GM23338 (cell line): ENCODE measurements around the gene SPTBN4. TPM values are rescaled to one million over a fixed set of nuclear protein-coding genes. Genes with fewer than 3 reads are reported as not detected.

Experiments used
- ATAC-seq: fragments of 200-7000 bp; cut with Tn5 transposase; 3 replicates; pipeline ENCODE4 v1.9.1; 2020
- DNase-seq: peaks from one replicate; pipeline ENCODE4 v3.0.0-alpha.2; 2015; ENCODE audit warnings: low spot score
- H2AFZ ChIP-seq: fragments of 200-600 bp; sonication (generic); 2 replicates; pipeline ENCODE4 v1.8.0; 2016; ENCODE audit warnings: antibody characterized with exemption, mild to moderate bottlenecking, moderate library complexity
- H3F3A ChIP-seq: fragments of 200-600 bp; sonication (generic); replicated peaks from 2 replicates; pipeline ENCODE4 v1.8.0; 2017; ENCODE audit warnings: antibody characterized with exemption, mixed run types, low read depth
- H3K27ac ChIP-seq: fragments of 200-600 bp; sonication (generic); 2 replicates; pipeline ENCODE4 v1.6.1; 2016; ENCODE audit warnings: low read depth
- H3K27me3 ChIP-seq: fragments of 200-600 bp; sonication (generic); 2 replicates; pipeline ENCODE4 v1.8.0; 2016; ENCODE audit warnings: mild to moderate bottlenecking, mixed run types, moderate library complexity; ENCODE audit not compliant: insufficient read depth
- H3K36me3 ChIP-seq: fragments of 200-600 bp; sonication (generic); 2 replicates; pipeline ENCODE4 v1.8.0; 2016; ENCODE audit warnings: mild to moderate bottlenecking; ENCODE audit not compliant: insufficient read depth
- H3K4me1 ChIP-seq: fragments of 200-600 bp; sonication (generic); 2 replicates; pipeline ENCODE4 v1.8.0; 2016; ENCODE audit warnings: mild to moderate bottlenecking, moderate library complexity; ENCODE audit not compliant: insufficient read depth
- H3K4me2 ChIP-seq: fragments of 200-600 bp; sonication (generic); 2 replicates; pipeline ENCODE4 v1.7.1; 2017; ENCODE audit warnings: mixed run types
- H3K4me3 ChIP-seq: fragments of 200-600 bp; sonication (generic); 2 replicates; pipeline ENCODE4 v1.6.1; 2016; ENCODE audit warnings: mixed run types
- H3K79me2 ChIP-seq: fragments of 200-600 bp; sonication (generic); replicated peaks from 2 replicates; pipeline ENCODE4 v1.8.0; 2017; ENCODE audit warnings: mild to moderate bottlenecking; ENCODE audit not compliant: insufficient read depth
- H3K9me2 ChIP-seq: fragments of 200-600 bp; sonication (generic); 2 replicates; pipeline ENCODE4 v1.8.0; 2017; ENCODE audit not compliant: insufficient read depth
- H4K20me1 ChIP-seq: fragments of 200-600 bp; sonication (generic); replicated peaks from 2 replicates; pipeline ENCODE4 v1.8.0; 2017; ENCODE audit warnings: mild to moderate bottlenecking; ENCODE audit not compliant: insufficient read depth
- H3K27ac Mint-ChIP-seq: 2 replicates; pipeline ENCODE4 v1.8.0; 2020; ENCODE audit warnings: inconsistent platforms, mild to moderate bottlenecking, moderate library complexity, mixed read lengths
- H3K27me3 Mint-ChIP-seq: 3 replicates; pipeline ENCODE4 v1.8.0; 2022; ENCODE audit warnings: low read depth, mild to moderate bottlenecking, moderate library complexity, mixed read lengths, inconsistent platforms; ENCODE audit not compliant: insufficient read depth, poor library complexity
- H3K36me3 Mint-ChIP-seq: 3 replicates; pipeline ENCODE4 v1.8.0; 2021; ENCODE audit warnings: low read depth, mild to moderate bottlenecking, inconsistent platforms, moderate library complexity, mixed read lengths
- H3K4me1 Mint-ChIP-seq: 3 replicates; pipeline ENCODE4 v1.8.0; 2020; ENCODE audit warnings: mild to moderate bottlenecking, inconsistent platforms, mixed read lengths
- H3K4me3 Mint-ChIP-seq: 3 replicates; pipeline ENCODE4 v1.8.0; 2021; ENCODE audit warnings: moderate library complexity, mild to moderate bottlenecking, inconsistent platforms, mixed read lengths
- H3K9me3 Mint-ChIP-seq: 3 replicates; pipeline ENCODE4 v1.8.0; 2020; ENCODE audit warnings: moderate library complexity, mild to moderate bottlenecking, inconsistent platforms, mixed read lengths
- CREB1 ChIP-seq: fragments of 250-450 bp; sonication (Bioruptor Pico); IDR thresholded peaks from 2 replicates; pipeline ENCODE4 v1.5.0; 2020; ENCODE audit warnings: low read depth, mild to moderate bottlenecking, moderate library complexity
- EZH2 ChIP-seq: fragments of 200-600 bp; sonication (generic); IDR thresholded peaks from one replicate; pipeline ENCODE4 v1.8.0; 2017; ENCODE audit warnings: antibody characterized with exemption, mild to moderate bottlenecking, low read depth; ENCODE audit not compliant: unreplicated experiment
- EZH2phosphoT487 ChIP-seq: fragments of 200-600 bp; sonication (generic); IDR thresholded peaks from one replicate; pipeline ENCODE4 v1.8.1; 2018; ENCODE audit warnings: antibody characterized with exemption; ENCODE audit not compliant: unreplicated experiment
- JUNB ChIP-seq: IDR thresholded peaks from one replicate; pipeline ENCODE4 v1.6.1; 2016; ENCODE audit warnings: antibody characterized with exemption; ENCODE audit not compliant: unreplicated experiment
- NANOG ChIP-seq: IDR thresholded peaks from 2 replicates; pipeline ENCODE4 v1.6.1; 2016; ENCODE audit warnings: antibody characterized with exemption, borderline replicate concordance
- POLR2AphosphoS5 ChIP-seq: IDR thresholded peaks from 2 replicates; pipeline ENCODE4 v1.6.1; 2016; ENCODE audit warnings: antibody characterized with exemption, low read depth
- REST ChIP-seq: IDR thresholded peaks from one replicate; pipeline ENCODE4 v1.6.1; 2018; ENCODE audit warnings: antibody characterized with exemption; ENCODE audit not compliant: unreplicated experiment
- STAT1 ChIP-seq: IDR thresholded peaks from one replicate; pipeline ENCODE4 v1.6.1; 2016; ENCODE audit warnings: antibody characterized with exemption; ENCODE audit not compliant: unreplicated experiment
- ZNF114 ChIP-seq: fragments of 250-450 bp; sonication (Bioruptor Pico); IDR thresholded peaks from 2 replicates; pipeline ENCODE4 v1.5.0; 2020; ENCODE audit warnings: mild to moderate bottlenecking, moderate library complexity
- ZNF331 ChIP-seq: fragments of 250-450 bp; sonication (Bioruptor Pico); IDR thresholded peaks from 2 replicates; pipeline ENCODE4 v1.5.0; 2020; ENCODE audit warnings: low read depth, mild to moderate bottlenecking, moderate library complexity
- polyA plus RNA-seq: library from polyadenylated mRNA; unstranded; fragments of >200 nt; fragmentation: Nextera tagmentation; extraction: Ambion mirVana; gene quantifications from 2 replicates; pipeline ENCODE4 v1.2.1, GENCODE V29; 2016
- total RNA-seq: library from RNA; depleted of rRNA; stranded (reverse); fragments of >200 nt; shearing (Covaris generic); gene quantifications from 2 replicates; pipeline ENCODE4 v1.2.3, GENCODE V29; 2014
- TF ChIP-seq, protein P1 (sequence below): fragments of 250-450 bp; sonication (Bioruptor Pico); IDR thresholded peaks from 2 replicates; pipeline ENCODE4 v1.5.0; 2020; ENCODE audit warnings: mild to moderate bottlenecking, moderate library complexity
- TF ChIP-seq, protein P2 (sequence below): IDR thresholded peaks from 2 replicates; pipeline ENCODE4 v1.6.1; 2016; ENCODE audit warnings: antibody characterized with exemption
- TF ChIP-seq, protein P3 (sequence below), 2 experiments: fragments of 200-600 bp in 1 of 2; sonication (generic) in 1 of 2; conservative IDR thresholded peaks; 2 replicates each; pipeline versions ENCODE4 v1.5.1 to v1.6.1; 2016 to 2017; ENCODE audit warnings: antibody characterized with exemption in 2 of 2, low read depth in 2 of 2, mild to moderate bottlenecking in 2 of 2, moderate library complexity in 1 of 2

The SPTBN4 gene
- total and polyA plus RNA-seq, 2 experiments from 2014 or later: 1.6 to 2.3 TPM

GRCh38 chr19:40547836-40548235 lies 81.0 kb downstream of the SPTBN4 start:
- no peak overlapping the region for H3K27ac Mint-ChIP-seq
- H3K4me1 Mint-ChIP-seq: peaks cover 3% of the 10 kb centered on the region; the same call in 2 of the 3 replicates
- no peaks in the 10 kb centered on the region for H3K79me2 ChIP-seq
- peaks cover 2% of the 10 kb centered on the region; the same call in 1 of the 3 replicates for H3K36me3 Mint-ChIP-seq
- no peak overlapping the region for H3K4me3 Mint-ChIP-seq
- H3F3A ChIP-seq: peaks cover 6% of the 10 kb centered on the region; the same call in 1 of the 2 replicates
- H3K4me2 ChIP-seq: no peak overlapping the region
- peaks cover 26% of the 10 kb centered on the region for H3K27me3 ChIP-seq
- peaks cover 26% of the 10 kb centered on the region for H3K27me3 Mint-ChIP-seq
- no peak overlapping the region for H2AFZ ChIP-seq
- H4K20me1 ChIP-seq: no peaks in the 10 kb centered on the region; the same call in 1 of the 2 replicates
- ATAC-seq (no peak), DNase-seq (no peak)
- H3K4me3 ChIP-seq: no peak overlapping the region
- peaks cover 5% of the 10 kb centered on the region; the same call in 1 of the 2 replicates for H3K4me1 ChIP-seq
- H3K9me3 Mint-ChIP-seq: peaks cover 8% of the 10 kb centered on the region
- no peak overlapping the region for H3K27ac ChIP-seq
- TF ChIP-seq, protein P1, sequence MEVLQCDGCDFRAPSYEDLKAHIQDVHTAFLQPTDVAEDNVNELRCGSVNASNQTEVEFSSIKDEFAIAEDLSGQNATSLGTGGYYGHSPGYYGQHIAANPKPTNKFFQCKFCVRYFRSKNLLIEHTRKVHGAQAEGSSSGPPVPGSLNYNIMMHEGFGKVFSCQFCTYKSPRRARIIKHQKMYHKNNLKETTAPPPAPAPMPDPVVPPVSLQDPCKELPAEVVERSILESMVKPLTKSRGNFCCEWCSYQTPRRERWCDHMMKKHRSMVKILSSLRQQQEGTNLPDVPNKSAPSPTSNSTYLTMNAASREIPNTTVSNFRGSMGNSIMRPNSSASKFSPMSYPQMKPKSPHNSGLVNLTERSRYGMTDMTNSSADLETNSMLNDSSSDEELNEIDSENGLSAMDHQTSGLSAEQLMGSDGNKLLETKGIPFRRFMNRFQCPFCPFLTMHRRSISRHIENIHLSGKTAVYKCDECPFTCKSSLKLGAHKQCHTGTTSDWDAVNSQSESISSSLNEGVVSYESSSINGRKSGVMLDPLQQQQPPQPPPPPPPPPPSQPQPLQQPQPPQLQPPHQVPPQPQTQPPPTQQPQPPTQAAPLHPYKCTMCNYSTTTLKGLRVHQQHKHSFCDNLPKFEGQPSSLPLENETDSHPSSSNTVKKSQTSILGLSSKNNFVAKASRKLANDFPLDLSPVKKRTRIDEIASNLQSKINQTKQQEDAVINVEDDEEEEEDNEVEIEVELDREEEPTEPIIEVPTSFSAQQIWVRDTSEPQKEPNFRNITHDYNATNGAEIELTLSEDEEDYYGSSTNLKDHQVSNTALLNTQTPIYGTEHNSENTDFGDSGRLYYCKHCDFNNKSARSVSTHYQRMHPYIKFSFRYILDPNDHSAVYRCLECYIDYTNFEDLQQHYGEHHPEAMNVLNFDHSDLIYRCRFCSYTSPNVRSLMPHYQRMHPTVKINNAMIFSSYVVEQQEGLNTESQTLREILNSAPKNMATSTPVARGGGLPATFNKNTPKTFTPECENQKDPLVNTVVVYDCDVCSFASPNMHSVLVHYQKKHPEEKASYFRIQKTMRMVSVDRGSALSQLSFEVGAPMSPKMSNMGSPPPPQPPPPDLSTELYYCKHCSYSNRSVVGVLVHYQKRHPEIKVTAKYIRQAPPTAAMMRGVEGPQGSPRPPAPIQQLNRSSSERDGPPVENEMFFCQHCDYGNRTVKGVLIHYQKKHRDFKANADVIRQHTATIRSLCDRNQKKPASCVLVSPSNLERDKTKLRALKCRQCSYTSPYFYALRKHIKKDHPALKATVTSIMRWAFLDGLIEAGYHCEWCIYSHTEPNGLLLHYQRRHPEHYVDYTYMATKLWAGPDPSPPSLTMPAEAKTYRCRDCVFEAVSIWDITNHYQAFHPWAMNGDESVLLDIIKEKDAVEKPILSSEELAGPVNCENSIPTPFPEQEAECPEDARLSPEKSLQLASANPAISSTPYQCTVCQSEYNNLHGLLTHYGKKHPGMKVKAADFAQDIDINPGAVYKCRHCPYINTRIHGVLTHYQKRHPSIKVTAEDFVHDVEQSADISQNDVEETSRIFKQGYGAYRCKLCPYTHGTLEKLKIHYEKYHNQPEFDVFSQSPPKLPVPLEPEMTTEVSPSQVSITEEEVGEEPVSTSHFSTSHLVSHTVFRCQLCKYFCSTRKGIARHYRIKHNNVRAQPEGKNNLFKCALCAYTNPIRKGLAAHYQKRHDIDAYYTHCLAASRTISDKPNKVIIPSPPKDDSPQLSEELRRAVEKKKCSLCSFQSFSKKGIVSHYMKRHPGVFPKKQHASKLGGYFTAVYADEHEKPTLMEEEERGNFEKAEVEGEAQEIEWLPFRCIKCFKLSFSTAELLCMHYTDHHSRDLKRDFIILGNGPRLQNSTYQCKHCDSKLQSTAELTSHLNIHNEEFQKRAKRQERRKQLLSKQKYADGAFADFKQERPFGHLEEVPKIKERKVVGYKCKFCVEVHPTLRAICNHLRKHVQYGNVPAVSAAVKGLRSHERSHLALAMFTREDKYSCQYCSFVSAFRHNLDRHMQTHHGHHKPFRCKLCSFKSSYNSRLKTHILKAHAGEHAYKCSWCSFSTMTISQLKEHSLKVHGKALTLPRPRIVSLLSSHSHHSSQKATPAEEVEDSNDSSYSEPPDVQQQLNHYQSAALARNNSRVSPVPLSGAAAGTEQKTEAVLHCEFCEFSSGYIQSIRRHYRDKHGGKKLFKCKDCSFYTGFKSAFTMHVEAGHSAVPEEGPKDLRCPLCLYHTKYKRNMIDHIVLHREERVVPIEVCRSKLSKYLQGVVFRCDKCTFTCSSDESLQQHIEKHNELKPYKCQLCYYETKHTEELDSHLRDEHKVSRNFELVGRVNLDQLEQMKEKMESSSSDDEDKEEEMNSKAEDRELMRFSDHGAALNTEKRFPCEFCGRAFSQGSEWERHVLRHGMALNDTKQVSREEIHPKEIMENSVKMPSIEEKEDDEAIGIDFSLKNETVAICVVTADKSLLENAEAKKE: no peak
- TF ChIP-seq CREB1 (CRISPR knock-in tag) (no peak), EZH2phosphoT487 (no peak), ZNF114 (no peak), POLR2AphosphoS5 (no peak), NANOG (no peak), REST (no peak), JUNB (no peak), STAT1 (no peak), ZNF331 (CRISPR knock-in tag) (no peak), EZH2 (no peak)
- TF ChIP-seq, protein P2, sequence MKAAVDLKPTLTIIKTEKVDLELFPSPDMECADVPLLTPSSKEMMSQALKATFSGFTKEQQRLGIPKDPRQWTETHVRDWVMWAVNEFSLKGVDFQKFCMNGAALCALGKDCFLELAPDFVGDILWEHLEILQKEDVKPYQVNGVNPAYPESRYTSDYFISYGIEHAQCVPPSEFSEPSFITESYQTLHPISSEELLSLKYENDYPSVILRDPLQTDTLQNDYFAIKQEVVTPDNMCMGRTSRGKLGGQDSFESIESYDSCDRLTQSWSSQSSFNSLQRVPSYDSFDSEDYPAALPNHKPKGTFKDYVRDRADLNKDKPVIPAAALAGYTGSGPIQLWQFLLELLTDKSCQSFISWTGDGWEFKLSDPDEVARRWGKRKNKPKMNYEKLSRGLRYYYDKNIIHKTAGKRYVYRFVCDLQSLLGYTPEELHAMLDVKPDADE: no peak
- TF ChIP-seq, protein P3, sequence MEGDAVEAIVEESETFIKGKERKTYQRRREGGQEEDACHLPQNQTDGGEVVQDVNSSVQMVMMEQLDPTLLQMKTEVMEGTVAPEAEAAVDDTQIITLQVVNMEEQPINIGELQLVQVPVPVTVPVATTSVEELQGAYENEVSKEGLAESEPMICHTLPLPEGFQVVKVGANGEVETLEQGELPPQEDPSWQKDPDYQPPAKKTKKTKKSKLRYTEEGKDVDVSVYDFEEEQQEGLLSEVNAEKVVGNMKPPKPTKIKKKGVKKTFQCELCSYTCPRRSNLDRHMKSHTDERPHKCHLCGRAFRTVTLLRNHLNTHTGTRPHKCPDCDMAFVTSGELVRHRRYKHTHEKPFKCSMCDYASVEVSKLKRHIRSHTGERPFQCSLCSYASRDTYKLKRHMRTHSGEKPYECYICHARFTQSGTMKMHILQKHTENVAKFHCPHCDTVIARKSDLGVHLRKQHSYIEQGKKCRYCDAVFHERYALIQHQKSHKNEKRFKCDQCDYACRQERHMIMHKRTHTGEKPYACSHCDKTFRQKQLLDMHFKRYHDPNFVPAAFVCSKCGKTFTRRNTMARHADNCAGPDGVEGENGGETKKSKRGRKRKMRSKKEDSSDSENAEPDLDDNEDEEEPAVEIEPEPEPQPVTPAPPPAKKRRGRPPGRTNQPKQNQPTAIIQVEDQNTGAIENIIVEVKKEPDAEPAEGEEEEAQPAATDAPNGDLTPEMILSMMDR (conservative IDR thresholded peaks at IDR 0.05; ENCODE audit: low read depth in 2 of 2): no peak
- H3K36me3 ChIP-seq: no peaks in the 10 kb centered on the region
- H3K9me2 ChIP-seq: no peaks in the 10 kb centered on the region
